Measurements from ENCODE around the gene FPR3. TPM values are rescaled to one million over a fixed set of nuclear protein-coding genes. Genes with fewer than 3 reads are reported as not detected.

FPR3 gene
- total and polyA plus RNA-seq, 2 experiments from 2014 or later: not detected

GRCh38 chr19:51820011-51820410 lies 25.1 kb downstream of the FPR3 start:
- Histone ChIP-seq H3K4me1 (ENCODE audit: insufficient read depth) (peaks cover 9% of the 10 kb centered on the region; the same call in 1 of the 2 replicates), H4K20me1 (replicated peaks; ENCODE audit: insufficient read depth) (no peaks in the 10 kb centered on the region), H3K4me2 (no peak overlapping the region), H3K36me3 (ENCODE audit: insufficient read depth) (no peaks in the 10 kb centered on the region; the same call in 1 of the 2 replicates), H2AFZ (no peak overlapping the region), H3K9me2 (ENCODE audit: insufficient read depth) (peaks cover 30% of the 10 kb centered on the region), H3K27me3 (ENCODE audit: insufficient read depth) (no peaks in the 10 kb centered on the region), H3K27ac (ENCODE audit: low read depth) (no peak overlapping the region), H3K4me3 (no peak overlapping the region), H3K79me2 (replicated peaks; ENCODE audit: insufficient read depth) (no peaks in the 10 kb centered on the region), H3F3A (replicated peaks; ENCODE audit: low read depth) (no peaks in the 10 kb centered on the region)
- ATAC-seq (no peak), DNase-seq (ENCODE audit: low spot score) (no peak)
- peaks cover 85% of the 10 kb centered on the region for H3K9me3 Mint-ChIP-seq
- TF ChIP-seq ZNF114 (CRISPR knock-in tag; IDR thresholded peaks at IDR 0.05): no peak
- no peak for TF ChIP-seq CTCF (conservative IDR thresholded peaks at IDR 0.05; ENCODE audit: low read depth in 2 of 2)
- TF ChIP-seq REST (IDR thresholded peaks at IDR 0.05; ENCODE audit: unreplicated experiment): no peak
- TF ChIP-seq JUNB (IDR thresholded peaks at IDR 0.05; ENCODE audit: unreplicated experiment): no peak
- TF ChIP-seq POLR2AphosphoS5 (IDR thresholded peaks at IDR 0.05; ENCODE audit: low read depth): no peak
- no peak for TF ChIP-seq ZNF331 (CRISPR knock-in tag; IDR thresholded peaks at IDR 0.05; ENCODE audit: low read depth)
- TF ChIP-seq CREB1 (CRISPR knock-in tag; IDR thresholded peaks at IDR 0.05; ENCODE audit: low read depth): no peak
- TF ChIP-seq STAT1 (IDR thresholded peaks at IDR 0.05; ENCODE audit: unreplicated experiment): no peak
- no peak for TF ChIP-seq NANOG (IDR thresholded peaks at IDR 0.05; ENCODE audit: borderline replicate concordance)
- no peak for TF ChIP-seq EZH2 (IDR thresholded peaks at IDR 0.05; ENCODE audit: low read depth, unreplicated experiment)
- no peak for TF ChIP-seq ZNF462 (CRISPR knock-in tag; IDR thresholded peaks at IDR 0.05)
- no peak for TF ChIP-seq ETS1 (IDR thresholded peaks at IDR 0.05)
- TF ChIP-seq EZH2phosphoT487 (IDR thresholded peaks at IDR 0.05; ENCODE audit: unreplicated experiment): no peak
- H3K4me1 Mint-ChIP-seq: no peaks in the 10 kb centered on the region
- peaks cover 3% of the 10 kb centered on the region for H3K27me3 Mint-ChIP-seq (ENCODE audit: insufficient read depth, low read depth, poor library complexity)
- peaks cover 32% of the 10 kb centered on the region; the same call in 2 of the 3 replicates for H3K36me3 Mint-ChIP-seq (ENCODE audit: low read depth)
- H3K27ac Mint-ChIP-seq: no peak overlapping the region
- H3K4me3 Mint-ChIP-seq: no peak overlapping the region

Data from GM23338 (cell line).